ENCODE results near the gene PDRG1.

The PDRG1 gene

GRCh38 chr20:31901615-31902014 is 50.2 kb downstream of the PDRG1 start:
- Histone ChIP-seq H3K4me1 (ENCODE audit: low read depth, poor library complexity, severe bottlenecking) (no peaks in the 10 kb centered on the region), H3K79me2 (ENCODE audit: insufficient read depth, low read depth) (no peaks in the 10 kb centered on the region), H3K4me2 (no peak overlapping the region), H3K36me3 (ENCODE audit: insufficient read depth) (no peaks in the 10 kb centered on the region), H3K27ac (no peak overlapping the region), H2AFZ (ENCODE audit: low read depth) (no peak overlapping the region), H3K27me3 (ENCODE audit: insufficient read depth, low read depth) (no peaks in the 10 kb centered on the region), H4K20me1 (ENCODE audit: insufficient read depth) (no peaks in the 10 kb centered on the region), H3K4me3 (IDR thresholded peaks at IDR 0.05; ENCODE audit: insufficient read depth, low read depth, low read length) (no peak overlapping the region), H3K9ac (no peak overlapping the region)
- TF ChIP-seq CTCF (conservative IDR thresholded peaks at IDR 0.05; ENCODE audit: low read depth, low read length), result no peak

- no peaks in the 10 kb centered on the region for H4K20me1 ChIP-seq (ENCODE audit: insufficient read depth)
- no peak overlapping the region for H3K4me3 ChIP-seq (IDR thresholded peaks at IDR 0.05; ENCODE audit: insufficient read depth, low read depth, low read length)
- no peak for TF ChIP-seq CTCF (conservative IDR thresholded peaks at IDR 0.05; ENCODE audit: low read depth, low read length)
- no peaks in the 10 kb centered on the region for H3K4me1 ChIP-seq (ENCODE audit: low read depth, poor library complexity, severe bottlenecking)
- no peaks in the 10 kb centered on the region for H3K27me3 ChIP-seq (ENCODE audit: insufficient read depth, low read depth)
- H3K79me2 ChIP-seq (ENCODE audit: insufficient read depth, low read depth), result no peaks in the 10 kb centered on the region
- H3K4me2 ChIP-seq, result no peak overlapping the region
- H3K36me3 ChIP-seq (ENCODE audit: insufficient read depth), result no peaks in the 10 kb centered on the region
- no peak overlapping the region for H2AFZ ChIP-seq (ENCODE audit: low read depth)
- H3K9ac ChIP-seq, result no peak overlapping the region
- H3K27ac ChIP-seq, result no peak overlapping the region
Measured at GRCh38 chr20:31897541-31897940, 54.3 kb downstream of the PDRG1 start.

GRCh38 chr20:31896049-31896448 is 55.8 kb downstream of the PDRG1 start:
- no peak overlapping the region for H3K27ac ChIP-seq
- no peaks in the 10 kb centered on the region for H3K79me2 ChIP-seq (ENCODE audit: insufficient read depth, low read depth)
- H3K36me3 ChIP-seq (ENCODE audit: insufficient read depth), result no peaks in the 10 kb centered on the region
- H3K4me1 ChIP-seq (ENCODE audit: low read depth, poor library complexity, severe bottlenecking), result no peaks in the 10 kb centered on the region
- no peak overlapping the region for H3K4me3 ChIP-seq (IDR thresholded peaks at IDR 0.05; ENCODE audit: insufficient read depth, low read depth, low read length)
- no peak overlapping the region for H3K4me2 ChIP-seq
- H3K27me3 ChIP-seq (ENCODE audit: insufficient read depth, low read depth), result no peaks in the 10 kb centered on the region; the same call in 1 of the 2 replicates
- no peaks in the 10 kb centered on the region for H4K20me1 ChIP-seq (ENCODE audit: insufficient read depth)
- no peak overlapping the region for H3K9ac ChIP-seq
- H2AFZ ChIP-seq (ENCODE audit: low read depth), result no peak overlapping the region
- TF ChIP-seq CTCF (conservative IDR thresholded peaks at IDR 0.05; ENCODE audit: low read depth, low read length), result no peak

DNA sequence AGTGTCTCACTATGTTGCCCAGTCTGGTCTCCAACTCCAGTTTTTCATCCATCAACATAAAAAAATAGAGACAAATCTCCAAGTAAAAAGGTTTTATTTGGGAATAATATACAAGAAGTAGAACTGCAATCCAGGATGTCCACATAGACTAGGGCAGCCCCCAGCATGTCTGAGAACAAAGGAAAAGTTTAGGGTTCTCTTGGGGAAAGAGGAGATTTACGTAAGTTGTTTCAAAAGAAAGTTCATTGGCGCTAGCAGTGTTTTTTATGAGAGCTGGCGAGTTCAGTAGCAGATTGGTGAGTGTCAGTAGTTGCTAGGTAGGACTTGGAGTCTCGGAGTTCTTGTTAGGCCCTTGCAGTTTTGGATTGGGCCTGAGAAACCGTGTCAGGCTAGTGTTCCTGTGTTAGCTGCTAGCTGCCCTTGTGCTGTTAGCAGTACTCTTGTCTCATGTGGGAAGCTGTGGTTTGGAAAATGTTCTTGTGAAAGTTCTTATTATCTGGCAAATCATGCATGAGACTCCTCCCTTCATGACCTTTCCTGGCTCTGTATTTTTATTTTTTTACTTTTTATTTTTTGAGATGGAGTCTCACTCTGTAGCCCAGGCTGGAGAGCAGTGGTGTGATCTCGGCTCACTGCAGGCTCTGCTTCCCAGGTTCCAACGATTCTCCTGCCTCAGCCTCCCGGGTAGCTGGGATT is 56.7 kb downstream of the PDRG1 start:
- H3K4me3 ChIP-seq (IDR thresholded peaks at IDR 0.05; ENCODE audit: insufficient read depth, low read depth, low read length), result no peak overlapping the region
- TF ChIP-seq CTCF (conservative IDR thresholded peaks at IDR 0.05; ENCODE audit: low read depth, low read length), result no peak
- no peaks in the 10 kb centered on the region for H3K79me2 ChIP-seq (ENCODE audit: insufficient read depth, low read depth)
- H3K4me1 ChIP-seq (ENCODE audit: low read depth, poor library complexity, severe bottlenecking), result no peaks in the 10 kb centered on the region
- H4K20me1 ChIP-seq (ENCODE audit: insufficient read depth), result no peaks in the 10 kb centered on the region
- H3K27me3 ChIP-seq (ENCODE audit: insufficient read depth, low read depth), result no peaks in the 10 kb centered on the region; the same call in 1 of the 2 replicates
- no peaks in the 10 kb centered on the region for H3K36me3 ChIP-seq (ENCODE audit: insufficient read depth)
- no peak overlapping the region for H3K9ac ChIP-seq
- H2AFZ ChIP-seq (ENCODE audit: low read depth), result no peak overlapping the region
- no peak overlapping the region for H3K27ac ChIP-seq
- H3K4me2 ChIP-seq, result no peak overlapping the region
